Lower leg skin (tissue), 3 donors: ENCODE data around the gene SLC38A4.

Experiments used
- POLR2A ChIP-seq, 2 donors: fragments of 450-650 bp; IDR thresholded peaks; one replicate each; pipeline ENCODE4 v1.6.1; 2016 to 2017; ENCODE audit warnings: antibody characterized with exemption in 2 of 2, mild to moderate bottlenecking in 1 of 2, moderate library complexity in 1 of 2
- TF ChIP-seq, protein P1 (sequence below), 3 donors: fragments of 450-650 bp; IDR thresholded peaks; one replicate each; pipeline ENCODE4 v1.5.1; 2016; ENCODE audit warnings: antibody characterized with exemption in 3 of 3, mild to moderate bottlenecking in 3 of 3, moderate library complexity in 2 of 3

DNA sequence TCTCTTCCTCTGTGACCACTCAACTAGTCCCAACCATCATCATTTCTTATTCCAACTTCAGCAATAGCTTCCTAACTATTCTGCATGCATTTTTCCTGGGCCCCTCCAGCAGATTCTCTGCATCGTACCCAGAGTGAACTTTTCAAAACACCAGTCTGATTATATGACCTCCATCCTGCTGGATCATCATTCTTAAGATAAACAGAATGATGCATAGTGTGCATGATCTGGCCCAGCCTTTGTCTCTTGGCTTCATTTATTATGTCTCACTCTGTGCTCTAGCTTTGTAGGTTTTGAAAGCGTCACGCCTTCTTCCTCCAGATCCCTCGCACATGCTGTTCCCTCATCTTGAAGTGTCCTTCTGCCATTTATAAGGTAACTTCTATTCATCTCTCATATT lies 46.3 kb upstream of the SLC38A4 start:
- TF ChIP-seq, protein P1, sequence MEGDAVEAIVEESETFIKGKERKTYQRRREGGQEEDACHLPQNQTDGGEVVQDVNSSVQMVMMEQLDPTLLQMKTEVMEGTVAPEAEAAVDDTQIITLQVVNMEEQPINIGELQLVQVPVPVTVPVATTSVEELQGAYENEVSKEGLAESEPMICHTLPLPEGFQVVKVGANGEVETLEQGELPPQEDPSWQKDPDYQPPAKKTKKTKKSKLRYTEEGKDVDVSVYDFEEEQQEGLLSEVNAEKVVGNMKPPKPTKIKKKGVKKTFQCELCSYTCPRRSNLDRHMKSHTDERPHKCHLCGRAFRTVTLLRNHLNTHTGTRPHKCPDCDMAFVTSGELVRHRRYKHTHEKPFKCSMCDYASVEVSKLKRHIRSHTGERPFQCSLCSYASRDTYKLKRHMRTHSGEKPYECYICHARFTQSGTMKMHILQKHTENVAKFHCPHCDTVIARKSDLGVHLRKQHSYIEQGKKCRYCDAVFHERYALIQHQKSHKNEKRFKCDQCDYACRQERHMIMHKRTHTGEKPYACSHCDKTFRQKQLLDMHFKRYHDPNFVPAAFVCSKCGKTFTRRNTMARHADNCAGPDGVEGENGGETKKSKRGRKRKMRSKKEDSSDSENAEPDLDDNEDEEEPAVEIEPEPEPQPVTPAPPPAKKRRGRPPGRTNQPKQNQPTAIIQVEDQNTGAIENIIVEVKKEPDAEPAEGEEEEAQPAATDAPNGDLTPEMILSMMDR (IDR thresholded peaks at IDR 0.05) = no peak
- no peak for TF ChIP-seq POLR2A (IDR thresholded peaks at IDR 0.05)
